Left kidney (tissue), 2 donors: Measurements from ENCODE around the gene CNTNAP2. TPM values are rescaled to one million over a fixed set of nuclear protein-coding genes. Genes with fewer than 3 reads are reported as not detected.
"Not testable (repeated sequence)": the region's sequence is repeated elsewhere in the genome, so short reads cannot be mapped to it uniquely, and the experiment has no call there.

Source experiments
- DNase-seq: peaks from one replicate; pipeline ENCODE4 v3.0.0-alpha.2; 2013
- polyA plus RNA-seq: library from polyadenylated mRNA; unstranded; fragments of 120-200 nt; gene quantifications from one replicate; pipeline ENCODE4 v1.2.1, GENCODE V29; 2013; ENCODE audit not compliant: insufficient read length

CNTNAP2 gene
- polyA plus RNA-seq, 1 donor: 26.4 TPM

GRCh38 chr7:146889806-146890555 is 773.4 kb downstream of the CNTNAP2 start:
- DNase-seq: no peak

GRCh38 chr7:146892151-146892550 is 775.5 kb downstream of the CNTNAP2 start:
- DNase-seq: no peak

- no peak for DNase-seq
These were observed 778.3 kb downstream of the CNTNAP2 start for GRCh38 chr7:146894927-146895326.

GRCh38 chr7:146902266-146902665 is 785.7 kb downstream of the CNTNAP2 start:
- no peak for DNase-seq

- no peak for DNase-seq
These were observed 786.1 kb downstream of the CNTNAP2 start for GRCh38 chr7:146902728-146903127.

GRCh38 chr7:146905746-146906145 is 789.1 kb downstream of the CNTNAP2 start:
- DNase-seq: not testable (repeated sequence)

GRCh38 chr7:146922782-146923181 is 806.2 kb downstream of the CNTNAP2 start:
- no peak for DNase-seq

- DNase-seq: no peak
These were observed 810.2 kb downstream of the CNTNAP2 start for GRCh38 chr7:146926841-146927240.

- DNase-seq: no peak
These were observed 821.2 kb downstream of the CNTNAP2 start for GRCh38 chr7:146937836-146938235.

GRCh38 chr7:146943483-146943882 is 826.9 kb downstream of the CNTNAP2 start:
- no peak for DNase-seq

- no peak for DNase-seq
These were observed 832.1 kb downstream of the CNTNAP2 start for GRCh38 chr7:146948703-146949102.

- DNase-seq: no peak
These were observed 839.7 kb downstream of the CNTNAP2 start for GRCh38 chr7:146956321-146956720.

- no peak for DNase-seq
These were observed 840.3 kb downstream of the CNTNAP2 start for GRCh38 chr7:146956853-146957252.

GRCh38 chr7:146960773-146961391 is 844.3 kb downstream of the CNTNAP2 start:
- no peak for DNase-seq

- DNase-seq: no peak
These were observed 845.0 kb downstream of the CNTNAP2 start for GRCh38 chr7:146961617-146962016.

- no peak for DNase-seq
These were observed 849.7 kb downstream of the CNTNAP2 start for GRCh38 chr7:146966274-146966673.

GRCh38 chr7:146982482-146982881 is 865.9 kb downstream of the CNTNAP2 start:
- DNase-seq: no peak

GRCh38 chr7:146991596-146991995 is 875.0 kb downstream of the CNTNAP2 start:
- no peak for DNase-seq

- DNase-seq: no peak
These were observed 877.2 kb downstream of the CNTNAP2 start for GRCh38 chr7:146993764-146994163.

- no peak for DNase-seq
These were observed 891.9 kb downstream of the CNTNAP2 start for GRCh38 chr7:147008530-147008929.

- no peak for DNase-seq
These were observed 896.1 kb downstream of the CNTNAP2 start for GRCh38 chr7:147012666-147013065.

GRCh38 chr7:147013825-147014224 is 897.2 kb downstream of the CNTNAP2 start:
- no peak for DNase-seq

- DNase-seq: no peak
These were observed 897.8 kb downstream of the CNTNAP2 start for GRCh38 chr7:147014286-147014955.
